GM15510 (cell line): Measurements from ENCODE around the gene ZNF586.

Experiments used
- POLR2A ChIP-seq: IDR thresholded peaks from 3 replicates; pipeline ENCODE4 v1.6.1; 2011; ENCODE audit warnings: borderline replicate concordance; ENCODE audit not compliant: insufficient read length; ENCODE audit errors: extremely low read depth

ZNF586 gene

DNA sequence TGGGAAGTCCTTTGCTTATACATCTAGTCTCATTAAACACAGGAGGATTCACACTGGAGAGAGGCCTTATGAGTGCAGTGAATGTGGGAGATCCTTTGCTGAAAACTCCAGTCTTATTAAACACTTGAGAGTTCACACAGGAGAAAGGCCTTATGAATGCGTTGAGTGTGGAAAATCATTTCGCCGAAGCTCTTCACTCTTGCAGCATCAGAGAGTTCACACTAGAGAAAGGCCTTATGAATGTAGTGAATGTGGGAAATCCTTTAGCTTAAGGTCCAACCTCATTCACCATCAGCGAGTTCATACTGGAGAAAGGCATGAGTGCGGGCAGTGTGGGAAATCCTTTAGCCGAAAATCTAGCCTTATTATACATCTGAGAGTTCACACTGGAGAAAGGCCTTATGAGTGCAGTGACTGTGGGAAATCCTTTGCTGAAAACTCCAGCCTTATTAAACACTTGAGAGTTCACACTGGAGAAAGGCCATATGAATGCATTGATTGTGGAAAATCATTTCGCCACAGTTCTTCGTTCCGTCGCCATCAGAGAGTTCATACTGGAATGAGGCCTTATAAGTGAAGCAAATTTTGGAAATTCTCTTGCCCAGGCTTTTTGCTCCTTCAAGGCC lies 9.9 kb downstream of the ZNF586 start:
- TF ChIP-seq POLR2A = no peak

DNA sequence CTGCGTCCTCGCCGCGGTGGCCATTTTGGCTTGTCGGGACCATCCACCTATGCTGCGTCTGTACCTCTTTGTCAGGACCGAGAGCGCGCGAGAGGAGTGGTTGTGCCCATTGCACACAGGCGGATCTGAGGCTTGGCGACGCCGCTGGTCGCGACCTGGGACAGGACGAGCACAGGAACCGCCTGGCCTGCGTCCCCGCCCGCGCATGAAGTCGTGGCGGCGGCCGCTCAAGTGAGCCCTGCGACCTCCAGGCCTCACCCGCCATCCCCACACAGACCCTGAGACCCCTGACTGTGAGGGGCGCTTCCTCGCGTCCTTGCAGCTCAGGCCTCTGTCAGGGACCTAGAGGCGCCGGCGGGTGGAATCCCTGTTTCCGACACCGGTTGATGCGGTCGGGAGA lies 16.8 kb downstream of the ZNF586 start:
- no peak for TF ChIP-seq POLR2A

DNA sequence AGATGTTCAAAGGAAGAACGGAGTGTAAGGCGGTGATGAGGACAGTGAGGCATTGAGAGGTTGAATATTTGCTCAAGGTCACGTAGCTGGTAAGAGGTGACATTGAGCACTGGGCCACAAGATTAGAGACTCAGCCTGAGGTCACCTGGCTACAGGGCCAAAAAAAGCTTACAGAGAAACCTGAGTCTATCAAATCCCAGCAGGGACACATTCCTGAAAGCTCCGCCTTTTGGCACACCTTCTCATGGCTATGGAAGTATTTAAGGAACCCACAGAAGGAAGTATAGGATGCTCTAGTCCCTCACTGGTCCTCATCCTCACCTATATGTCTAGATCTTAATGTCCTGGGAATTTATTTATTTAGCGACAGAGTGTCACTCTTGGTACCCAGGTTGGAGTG lies 17.4 kb downstream of the ZNF586 start:
- no peak for TF ChIP-seq POLR2A

DNA sequence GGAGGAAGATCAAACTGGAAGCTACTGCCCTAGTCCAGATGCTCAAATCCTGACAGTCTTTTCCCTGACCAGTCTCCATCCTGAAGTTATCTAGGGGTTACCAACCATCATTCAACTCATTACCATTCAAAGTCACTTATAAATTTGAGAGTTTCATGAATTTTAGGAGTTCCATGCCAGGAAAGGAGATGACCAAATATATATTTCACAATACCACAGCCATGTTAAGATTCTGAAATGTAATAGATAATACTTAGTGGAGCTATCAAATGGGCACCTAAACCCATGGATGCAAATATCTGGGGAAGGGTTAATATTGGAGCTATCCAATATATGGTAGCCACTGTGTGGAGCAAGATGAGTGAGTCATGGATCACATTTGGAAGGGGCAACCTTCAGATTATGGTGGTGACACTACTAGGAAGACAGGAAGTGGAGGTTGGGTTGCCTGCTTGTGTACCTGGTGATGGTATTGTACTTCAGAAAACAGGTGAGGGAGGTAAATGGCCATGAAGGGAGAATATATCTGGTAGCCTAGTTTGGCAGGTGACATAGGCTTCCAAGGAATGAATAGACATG lies 18.7 kb downstream of the ZNF586 start:
- TF ChIP-seq POLR2A = no peak

DNA sequence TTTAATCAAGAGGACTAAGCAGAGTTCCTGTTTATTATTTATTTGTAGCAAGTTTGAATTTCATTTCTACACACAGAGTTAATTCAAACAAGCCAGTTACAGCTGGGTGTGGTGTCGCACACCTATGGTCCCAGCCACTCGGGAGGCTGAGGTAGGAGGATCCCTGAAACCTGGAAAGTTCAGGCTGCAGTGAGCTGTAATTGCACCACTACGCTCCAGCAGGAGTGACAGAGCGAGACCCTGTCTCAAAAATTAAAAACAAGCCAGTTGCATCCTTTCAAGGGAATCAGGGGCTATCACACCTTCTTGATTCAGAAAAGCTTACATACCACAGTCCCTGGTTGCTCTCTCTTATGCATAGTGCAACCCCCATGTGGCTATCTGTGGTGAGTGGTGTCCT lies 19.8 kb downstream of the ZNF586 start:
- TF ChIP-seq POLR2A = no peak

DNA sequence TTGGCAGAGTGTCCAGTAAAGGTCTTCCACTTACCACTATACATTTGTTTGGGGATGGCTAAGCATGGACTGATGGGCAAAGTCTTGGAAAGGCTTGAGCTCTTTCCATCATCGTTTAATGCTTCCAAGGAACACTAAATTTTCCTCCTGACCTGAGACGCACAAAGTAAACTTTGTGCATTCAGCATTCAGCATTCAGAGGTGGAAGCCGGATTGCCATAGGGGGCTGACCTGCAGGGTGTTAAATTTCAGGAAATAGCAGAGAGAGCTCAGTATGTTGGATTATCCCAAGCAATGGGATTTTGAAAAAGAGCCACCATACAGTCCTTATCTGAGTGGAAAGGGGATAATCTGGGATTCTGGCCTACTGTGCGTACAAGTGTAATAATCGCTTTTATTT lies 31.2 kb downstream of the ZNF586 start:
- no peak for TF ChIP-seq POLR2A

DNA sequence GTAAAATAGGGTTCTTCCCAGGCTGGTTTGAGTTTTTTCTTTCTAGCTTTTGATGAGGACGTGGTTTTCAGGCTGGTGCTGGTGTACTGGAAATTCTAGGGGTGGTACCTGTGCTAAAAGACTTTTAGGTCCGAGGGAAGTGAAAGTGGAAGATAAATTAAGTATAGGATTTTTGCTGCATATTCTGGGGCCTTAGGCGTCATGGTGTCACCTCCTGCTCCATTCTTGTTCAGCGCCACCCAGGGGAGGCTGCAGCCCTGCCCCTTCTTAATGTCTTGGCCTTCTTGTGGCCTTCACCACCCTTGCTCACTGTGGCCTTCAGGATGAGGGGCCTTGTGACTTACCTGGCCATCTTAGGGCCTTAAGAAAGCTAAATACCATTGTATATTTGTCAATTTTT lies 32.8 kb downstream of the ZNF586 start:
- no peak for TF ChIP-seq POLR2A

DNA sequence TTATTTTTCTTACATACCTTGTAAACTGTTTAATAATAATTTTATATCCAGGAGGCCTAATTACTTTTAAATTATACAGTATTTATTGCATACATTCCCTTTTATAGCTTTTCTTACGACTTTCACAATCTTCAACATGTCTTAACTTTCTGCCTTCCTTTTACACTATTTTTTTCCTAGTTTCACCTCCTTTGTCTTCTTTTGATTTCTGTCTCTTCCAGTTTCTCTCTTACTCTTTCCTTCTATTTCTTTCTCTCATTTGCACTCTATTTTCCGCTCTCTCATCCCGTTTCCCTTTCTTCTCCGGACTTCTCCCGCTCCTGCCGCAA lies 33.8 kb downstream of the ZNF586 start:
- TF ChIP-seq POLR2A = no peak

DNA sequence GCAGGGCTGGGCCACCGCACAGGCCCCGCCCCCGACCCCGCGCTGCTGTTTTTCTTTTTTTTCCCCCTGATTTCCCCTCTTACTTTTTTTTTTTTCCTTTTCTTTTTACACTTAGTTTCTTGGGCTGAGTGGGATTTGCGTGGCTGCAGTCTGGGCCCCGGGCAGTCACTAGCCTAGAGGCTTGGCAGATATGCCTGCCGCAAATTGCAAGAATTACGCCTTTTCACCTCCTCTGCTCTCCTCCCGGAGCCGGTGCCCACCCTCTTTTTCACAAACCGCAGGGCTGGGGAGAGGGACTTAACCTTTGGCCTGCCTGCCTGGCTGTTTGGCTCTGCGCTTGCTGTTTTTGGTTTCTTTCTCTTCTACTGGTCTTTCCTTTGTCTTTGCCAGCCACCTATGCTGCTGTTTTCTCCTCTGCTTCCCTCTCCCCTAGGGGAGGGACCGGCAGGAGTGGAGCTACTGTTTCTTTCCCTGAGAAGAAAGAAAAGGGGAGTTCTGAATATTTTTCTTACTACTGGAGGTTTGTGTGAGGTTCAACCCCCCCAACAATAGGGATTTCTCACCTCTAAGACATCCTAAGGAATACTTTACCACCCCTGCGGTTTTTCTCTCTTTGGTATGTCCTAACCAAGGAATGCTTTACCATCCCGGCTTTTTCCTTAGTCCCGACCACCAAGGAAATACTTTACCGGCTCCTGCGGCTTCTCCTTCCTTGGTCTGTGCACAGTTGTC lies 34.3 kb downstream of the ZNF586 start:
- TF ChIP-seq POLR2A = no peak

DNA sequence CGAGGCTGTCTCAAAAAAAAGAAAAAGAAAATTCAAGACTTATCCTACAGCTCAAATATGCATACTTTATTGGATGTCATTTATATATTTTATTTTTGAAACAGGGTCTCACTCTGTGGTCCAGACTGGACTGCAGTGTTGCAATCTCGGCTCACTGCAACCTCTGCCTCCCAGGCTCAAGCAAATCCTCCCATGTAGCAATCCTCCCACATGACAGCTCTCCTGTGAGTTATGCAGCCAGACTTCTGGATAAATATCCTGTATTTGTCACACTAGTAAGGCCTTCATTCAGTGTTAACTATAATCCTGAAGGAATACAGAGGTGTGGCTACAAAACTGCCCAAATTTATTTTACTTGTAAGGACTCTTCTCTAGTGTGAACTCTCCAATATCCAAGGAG lies 38.1 kb downstream of the ZNF586 start:
- no peak for TF ChIP-seq POLR2A

DNA sequence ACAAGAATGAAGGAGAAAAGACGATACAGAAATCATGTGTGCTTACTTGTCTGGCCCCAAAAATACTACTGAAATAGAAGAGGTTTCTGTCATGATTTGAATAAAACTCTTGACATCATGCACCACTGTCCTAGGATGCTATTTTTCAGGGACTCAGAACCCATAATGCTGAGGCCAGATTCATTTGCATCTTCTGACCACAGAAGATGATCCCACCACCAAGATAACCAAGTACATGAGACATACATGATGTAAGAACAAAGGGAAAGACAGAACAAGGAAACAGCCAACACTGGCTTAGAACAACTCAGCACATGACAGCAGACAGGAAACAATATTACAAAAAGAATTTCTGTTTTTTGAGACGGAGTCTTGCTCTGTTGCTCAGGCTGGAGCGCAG lies 42.8 kb downstream of the ZNF586 start:
- no peak for TF ChIP-seq POLR2A

DNA sequence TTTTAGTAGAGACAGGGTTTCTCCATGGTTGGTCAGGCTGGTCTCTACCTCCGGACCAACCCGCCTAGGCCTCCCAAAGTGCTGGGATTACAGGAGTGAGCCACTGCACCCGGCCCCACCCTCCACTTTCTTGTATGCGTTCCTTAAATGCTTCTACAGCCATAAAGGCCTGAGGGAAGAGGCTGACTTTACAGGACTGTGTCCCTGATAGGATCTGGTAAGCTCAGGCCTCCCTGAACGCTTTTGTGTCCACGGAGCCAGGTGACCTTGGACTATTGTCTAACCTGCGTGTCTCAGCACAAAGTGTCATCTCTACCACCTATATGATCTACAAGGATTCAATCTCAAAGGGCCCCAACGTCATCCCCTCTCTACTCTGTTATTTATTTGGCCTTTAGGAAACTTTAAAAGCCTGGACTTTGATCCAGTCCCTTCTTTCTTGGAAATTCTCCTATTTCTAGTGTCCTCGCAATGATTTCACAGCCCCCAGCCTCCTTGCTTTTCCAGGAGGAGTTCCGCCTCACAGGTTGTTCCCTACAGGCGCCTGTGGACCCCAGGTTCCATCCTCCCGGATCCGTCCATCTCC lies 44.5 kb downstream of the ZNF586 start:
- no peak for TF ChIP-seq POLR2A

DNA sequence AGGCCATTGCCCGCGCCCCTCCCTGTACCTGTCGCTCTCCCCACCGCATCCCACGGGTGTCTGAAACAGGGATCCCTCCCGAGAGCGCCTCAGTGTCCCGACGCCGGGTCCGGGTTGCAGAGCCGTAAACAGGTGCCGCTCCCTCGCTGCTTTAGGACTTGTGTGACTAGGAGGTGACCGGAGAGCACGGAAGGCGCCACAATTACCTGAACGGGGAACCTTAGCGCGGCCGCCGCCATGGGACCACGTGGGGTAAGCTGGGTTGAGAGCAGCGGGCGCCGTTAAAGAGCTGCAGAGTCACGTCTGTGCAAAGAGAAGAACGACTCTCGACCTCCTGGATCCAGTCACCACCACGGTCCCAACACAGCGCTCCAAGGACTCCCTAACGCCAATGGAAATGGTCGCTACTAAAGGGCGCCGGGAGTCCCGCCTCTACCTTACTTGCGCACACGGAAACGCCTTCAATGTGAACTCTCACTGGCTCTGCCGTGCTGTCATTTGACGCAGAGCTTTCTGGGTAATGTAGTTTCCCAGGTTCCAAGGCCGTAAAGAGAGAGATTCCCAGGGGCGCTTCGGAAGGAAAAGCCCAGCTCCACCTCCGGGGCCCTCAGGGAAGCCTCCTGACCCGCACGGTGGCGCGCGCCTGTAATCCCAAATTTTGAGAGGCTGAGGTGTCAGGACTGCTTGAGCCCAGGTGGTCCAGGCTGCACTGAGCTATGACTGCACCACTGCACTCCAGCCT lies 45.2 kb downstream of the ZNF586 start, which contains the start of gene ZNF552:
Gene ZNF552 (minus strand): TSS at position 409 of the 742 bp plus-strand sequence. CDS start 170 bp downstream, at position 239.
- peak; percentile 74 for TF ChIP-seq POLR2A

DNA sequence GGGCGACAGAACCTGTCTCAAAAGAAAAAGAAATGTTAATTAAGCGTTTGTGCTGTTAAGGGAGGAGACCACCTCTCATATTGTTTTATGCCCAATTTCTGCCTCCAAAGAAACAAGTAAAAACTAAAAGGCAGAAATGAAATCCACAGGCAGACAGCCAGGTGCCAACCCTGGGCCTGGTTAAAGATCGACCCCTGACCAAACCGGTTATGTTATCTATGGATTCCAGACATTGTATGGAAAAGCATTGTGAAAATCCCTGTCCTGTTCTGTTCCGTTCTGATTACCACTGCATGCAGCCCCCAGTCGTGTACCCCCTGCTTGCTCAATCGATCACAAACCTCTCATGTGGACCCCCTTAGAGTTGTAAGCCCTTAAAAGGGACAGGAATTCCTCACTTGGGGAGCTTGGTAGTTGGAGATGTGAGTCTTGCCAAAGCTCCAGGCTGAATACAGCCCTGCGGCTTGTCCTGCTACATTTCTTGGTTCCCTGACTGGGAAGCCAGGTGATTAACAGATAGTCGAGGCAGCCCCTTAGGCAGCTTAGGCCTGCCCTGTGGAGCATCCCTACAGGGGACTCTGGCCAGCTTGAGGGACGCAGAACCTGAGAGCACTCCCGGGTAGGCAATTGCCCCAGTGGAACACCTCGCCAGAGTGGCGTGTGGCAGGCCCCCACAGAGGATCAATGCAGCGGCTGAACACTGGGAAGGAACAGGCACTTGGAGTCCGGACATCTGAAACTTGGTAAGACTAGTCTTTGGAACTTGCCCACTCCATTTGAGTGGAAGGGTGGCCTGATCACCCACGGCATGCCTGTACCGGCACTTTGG lies 46.0 kb downstream of the ZNF586 start:
- TF ChIP-seq POLR2A = no peak
